Mucosa of stomach (tissue), 1 donor: ENCODE results near the gene MYO5B.

Experiments used
- H3K27me3 ChIP-seq: one replicate; pipeline ENCODE4 v1.7.0; 2013; ENCODE audit warnings: mild to moderate bottlenecking, low read length; ENCODE audit not compliant: control insufficient read depth, insufficient read depth
- H3K36me3 ChIP-seq: one replicate; pipeline ENCODE4 v1.7.0; 2013; ENCODE audit warnings: low read length; ENCODE audit not compliant: control insufficient read depth, insufficient read depth
- H3K4me1 ChIP-seq: one replicate; pipeline ENCODE4 v1.7.0; 2013; ENCODE audit warnings: mild to moderate bottlenecking, low read length; ENCODE audit not compliant: control insufficient read depth, insufficient read depth
- H3K4me3 ChIP-seq: one replicate; pipeline ENCODE4 v1.7.0; 2013; ENCODE audit warnings: low read length
- H3K9ac ChIP-seq: one replicate; pipeline ENCODE4 v1.7.0; 2013; ENCODE audit warnings: mild to moderate bottlenecking, low read length, moderate library complexity
- H3K9me3 ChIP-seq: one replicate; pipeline ENCODE4 v1.7.0; 2013; ENCODE audit warnings: mild to moderate bottlenecking, low read length, moderate library complexity; ENCODE audit not compliant: control insufficient read depth
- donor health status: Pancreatic carcinoma.

MYO5B gene

DNA sequence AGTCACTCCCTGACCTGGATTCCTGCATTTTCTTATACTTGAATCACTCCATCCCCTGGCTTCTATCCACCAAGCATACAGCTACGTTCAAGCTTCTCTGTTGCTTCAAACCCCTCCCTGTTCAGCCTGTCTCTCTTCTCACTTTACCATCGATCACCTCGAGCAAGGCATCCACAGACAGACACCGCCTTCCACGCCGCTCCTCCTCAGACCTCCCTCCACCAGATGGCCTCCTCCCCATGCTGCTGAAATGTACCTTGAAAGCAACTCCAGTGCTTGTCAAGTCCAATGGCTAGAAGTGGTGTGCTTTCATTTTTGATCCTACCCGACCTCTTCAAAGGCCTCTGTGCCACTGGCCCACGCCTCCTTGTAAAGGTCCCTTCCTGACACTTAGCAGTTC lies 250.3 kb downstream of the MYO5B start:
- Histone ChIP-seq H3K9me3 (no peaks in the 10 kb centered on the region), H3K27me3 (no peaks in the 10 kb centered on the region), H3K9ac (no peak overlapping the region), H3K4me1 (no peaks in the 10 kb centered on the region), H3K36me3 (no peaks in the 10 kb centered on the region), H3K4me3 (no peak overlapping the region)

GRCh38 chr18:49936821-49937220 lies 258.1 kb downstream of the MYO5B start:
- Histone ChIP-seq H3K9ac (no peak overlapping the region), H3K4me3 (no peak overlapping the region), H3K9me3 (no peaks in the 10 kb centered on the region), H3K36me3 (peaks cover 6% of the 10 kb centered on the region), H3K4me1 (no peaks in the 10 kb centered on the region), H3K27me3 (no peaks in the 10 kb centered on the region)

DNA sequence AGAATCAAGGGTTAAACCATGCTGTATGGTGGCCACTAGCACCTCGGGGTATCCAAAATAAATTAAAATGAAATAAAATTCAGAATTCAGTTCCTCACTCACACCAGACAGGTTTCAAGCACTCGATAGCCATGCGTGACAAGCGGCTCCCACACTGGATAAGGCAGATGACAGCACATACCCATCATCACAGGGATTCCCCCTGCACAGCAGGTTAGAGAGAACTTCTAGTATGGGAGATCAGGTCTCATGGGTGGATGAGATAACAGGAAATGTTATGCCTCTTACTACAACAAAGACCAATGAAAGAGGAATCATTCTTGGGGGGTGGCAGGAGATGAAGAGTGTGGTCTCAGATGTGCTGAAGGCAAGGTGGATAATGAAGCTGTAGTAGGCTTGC lies 259.7 kb downstream of the MYO5B start:
- Histone ChIP-seq H3K9me3 (no peaks in the 10 kb centered on the region), H3K9ac (no peak overlapping the region), H3K4me1 (no peaks in the 10 kb centered on the region), H3K27me3 (no peaks in the 10 kb centered on the region), H3K4me3 (no peak overlapping the region), H3K36me3 (peaks cover 6% of the 10 kb centered on the region)

DNA sequence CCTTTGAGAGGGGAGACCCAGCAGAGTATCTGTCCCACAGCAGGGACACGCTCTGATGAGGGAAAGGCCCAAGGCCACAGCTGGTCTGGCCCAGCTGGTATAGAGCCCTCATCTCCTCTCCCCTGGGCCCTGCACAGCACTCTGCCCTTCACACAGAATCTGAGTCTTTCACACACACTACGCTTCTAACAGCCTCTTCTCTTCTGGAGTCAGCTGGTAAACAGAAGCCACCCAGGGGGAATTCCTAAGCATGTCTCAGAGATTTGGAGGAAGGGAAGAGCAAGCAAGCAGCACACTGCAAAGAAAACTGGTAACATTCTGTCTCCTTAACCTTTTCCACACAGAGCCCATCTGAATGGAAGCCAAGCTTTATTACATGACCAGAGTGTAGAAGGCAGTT lies 260.5 kb downstream of the MYO5B start:
- Histone ChIP-seq H3K9ac (no peak overlapping the region), H3K9me3 (no peaks in the 10 kb centered on the region), H3K27me3 (no peaks in the 10 kb centered on the region), H3K4me1 (no peaks in the 10 kb centered on the region), H3K36me3 (peaks cover 6% of the 10 kb centered on the region), H3K4me3 (no peak overlapping the region)

- Histone ChIP-seq H3K36me3 (peaks cover 6% of the 10 kb centered on the region), H3K4me3 (no peak overlapping the region)
These were observed 261.3 kb downstream of the MYO5B start for GRCh38 chr18:49933530-49934128.

GRCh38 chr18:49931760-49932159 lies 263.2 kb downstream of the MYO5B start:
- Histone ChIP-seq H3K4me1 (no peaks in the 10 kb centered on the region), H3K4me3 (no peak overlapping the region), H3K9me3 (no peaks in the 10 kb centered on the region), H3K27me3 (no peaks in the 10 kb centered on the region), H3K36me3 (peaks cover 6% of the 10 kb centered on the region), H3K9ac (no peak overlapping the region)

More at GRCh38 chr18:49933530-49934128, 261.3 kb downstream of the MYO5B start:
- Histone ChIP-seq H3K4me1 (no peaks in the 10 kb centered on the region), H3K9me3 (no peaks in the 10 kb centered on the region), H3K9ac (no peak overlapping the region), H3K27me3 (no peaks in the 10 kb centered on the region)

GRCh38 chr18:49931179-49931578 lies 263.8 kb downstream of the MYO5B start:
- Histone ChIP-seq H3K4me1 (no peaks in the 10 kb centered on the region), H3K4me3 (no peak overlapping the region), H3K36me3 (peaks cover 6% of the 10 kb centered on the region), H3K9me3 (no peaks in the 10 kb centered on the region), H3K9ac (no peak overlapping the region), H3K27me3 (no peaks in the 10 kb centered on the region)

DNA sequence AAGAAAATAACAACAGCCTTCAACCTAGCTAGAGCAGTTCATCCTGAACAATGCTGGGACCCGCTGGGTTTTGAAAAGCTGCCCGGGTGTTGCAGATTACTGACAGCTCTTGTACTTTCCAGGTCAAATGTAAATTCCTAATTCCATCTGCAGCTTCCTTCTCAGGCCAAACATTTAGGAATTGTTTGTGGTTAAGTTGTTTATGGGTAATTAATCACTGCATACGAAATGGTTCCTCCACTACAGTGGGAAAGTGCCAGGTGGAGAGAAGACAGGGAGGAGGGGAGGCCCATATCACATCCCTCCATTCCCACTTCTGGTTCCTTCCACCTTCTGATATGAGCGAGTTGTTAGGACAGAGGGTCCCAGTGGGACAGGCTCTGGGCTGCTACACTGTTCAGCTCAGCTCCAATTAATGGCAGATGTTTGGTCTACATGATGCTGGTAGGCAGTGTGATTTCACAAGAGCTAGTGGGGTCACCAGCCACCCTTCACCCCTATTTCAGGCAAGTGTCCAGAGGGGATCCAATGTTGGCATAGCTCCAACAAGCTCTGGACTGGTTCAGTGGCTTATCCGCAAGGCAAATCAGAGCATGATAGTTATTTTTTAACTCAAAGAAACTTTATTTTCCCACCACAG lies 268.7 kb downstream of the MYO5B start:
- no peaks in the 10 kb centered on the region for H3K27me3 ChIP-seq
- no peaks in the 10 kb centered on the region for H3K9me3 ChIP-seq
- H3K36me3 ChIP-seq, result no peaks in the 10 kb centered on the region
- no peak overlapping the region for H3K4me3 ChIP-seq
- no peak overlapping the region for H3K9ac ChIP-seq
- no peaks in the 10 kb centered on the region for H3K4me1 ChIP-seq

GRCh38 chr18:49924293-49924983 lies 270.5 kb downstream of the MYO5B start:
- no peaks in the 10 kb centered on the region for H3K9me3 ChIP-seq
- no peak overlapping the region for H3K9ac ChIP-seq
- H3K4me1 ChIP-seq, result no peaks in the 10 kb centered on the region
- H3K4me3 ChIP-seq, result no peak overlapping the region
- no peaks in the 10 kb centered on the region for H3K36me3 ChIP-seq
- H3K27me3 ChIP-seq, result no peaks in the 10 kb centered on the region

- no peaks in the 10 kb centered on the region for H3K4me1 ChIP-seq
- H3K4me3 ChIP-seq, result no peak overlapping the region
- H3K27me3 ChIP-seq, result no peaks in the 10 kb centered on the region
- no peaks in the 10 kb centered on the region for H3K9me3 ChIP-seq
- no peaks in the 10 kb centered on the region for H3K36me3 ChIP-seq
- no peak overlapping the region for H3K9ac ChIP-seq
These were observed 272.7 kb downstream of the MYO5B start for GRCh38 chr18:49922228-49922627.

DNA sequence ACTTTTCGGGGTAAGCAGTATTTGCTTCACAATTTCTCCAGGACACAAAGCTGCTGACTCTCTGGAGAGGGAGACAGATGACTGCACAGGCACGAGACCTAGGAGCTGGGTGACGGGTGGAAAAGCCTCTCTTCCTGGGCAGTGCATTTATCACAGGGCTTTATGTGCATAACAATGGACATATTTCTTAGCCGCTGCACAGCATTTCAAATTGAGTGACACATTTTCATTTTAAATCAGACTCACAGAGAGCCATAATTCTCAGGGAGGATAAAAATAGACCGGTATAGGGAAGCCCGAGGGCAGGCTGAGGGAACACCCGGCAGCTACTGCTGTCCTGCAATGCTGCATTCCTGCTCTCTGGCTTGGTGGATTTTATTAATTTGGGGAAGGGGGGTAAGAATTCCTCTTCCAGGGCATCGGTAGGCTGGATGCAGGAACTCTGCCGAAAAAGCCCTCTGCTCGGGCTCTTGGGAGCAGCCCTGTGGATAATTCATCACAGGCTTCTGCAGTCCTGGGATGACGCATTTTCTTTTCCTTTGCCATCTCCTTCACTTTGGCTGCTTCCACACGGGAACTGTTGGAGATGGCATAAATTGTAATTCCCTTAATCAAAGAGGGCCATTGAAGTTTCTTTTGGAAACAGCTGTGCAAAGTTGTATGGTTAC lies 273.5 kb downstream of the MYO5B start:
- no peak overlapping the region for H3K4me3 ChIP-seq
- no peaks in the 10 kb centered on the region for H3K36me3 ChIP-seq
- peaks cover under 1% of the 10 kb centered on the region for H3K4me1 ChIP-seq
- no peak overlapping the region for H3K9ac ChIP-seq
- no peaks in the 10 kb centered on the region for H3K27me3 ChIP-seq
- H3K9me3 ChIP-seq, result no peaks in the 10 kb centered on the region

DNA sequence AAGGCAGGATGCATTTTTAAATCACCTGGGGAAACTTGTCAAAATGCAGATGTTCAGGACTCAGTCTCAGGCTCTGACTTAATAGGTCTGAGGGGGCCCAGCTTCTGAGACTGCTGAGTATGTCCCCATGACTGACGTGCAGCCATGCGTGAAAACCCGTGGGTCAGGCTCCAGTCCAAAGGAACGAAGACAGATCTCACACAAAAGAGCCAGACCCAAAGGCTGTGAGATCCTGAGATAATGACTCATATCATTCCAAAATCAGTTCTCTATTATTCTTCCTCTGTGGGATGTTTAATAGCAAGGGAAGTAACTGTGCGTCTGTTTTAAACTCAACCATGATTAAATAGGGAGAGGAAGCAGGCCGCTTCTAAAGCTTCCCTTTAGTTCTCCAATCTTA lies 274.2 kb downstream of the MYO5B start:
- no peaks in the 10 kb centered on the region for H3K9me3 ChIP-seq
- no peak overlapping the region for H3K4me3 ChIP-seq
- H3K27me3 ChIP-seq, result no peaks in the 10 kb centered on the region
- no peaks in the 10 kb centered on the region for H3K36me3 ChIP-seq
- H3K4me1 ChIP-seq, result peaks cover 8% of the 10 kb centered on the region
- H3K9ac ChIP-seq, result no peak overlapping the region
